GM10266 (cell line): Measurements from ENCODE around the gene PAWR.
"Not testable (repeated sequence)": the region's sequence is repeated elsewhere in the genome, so short reads cannot be mapped to it uniquely, and the experiment has no call there.

ENCODE experiments used
- DNase-seq: peaks from one replicate; pipeline ENCODE4 v3.0.0; 2012; ENCODE audit errors: extremely low spot score
- TF ChIP-seq, protein P1 (sequence below): IDR thresholded peaks from 2 replicates; pipeline ENCODE4 v1.5.1; 2012; ENCODE audit warnings: mild to moderate bottlenecking, low read depth; ENCODE audit not compliant: control insufficient read depth, insufficient read depth; ENCODE audit errors: missing control alignments

Gene PAWR

DNA sequence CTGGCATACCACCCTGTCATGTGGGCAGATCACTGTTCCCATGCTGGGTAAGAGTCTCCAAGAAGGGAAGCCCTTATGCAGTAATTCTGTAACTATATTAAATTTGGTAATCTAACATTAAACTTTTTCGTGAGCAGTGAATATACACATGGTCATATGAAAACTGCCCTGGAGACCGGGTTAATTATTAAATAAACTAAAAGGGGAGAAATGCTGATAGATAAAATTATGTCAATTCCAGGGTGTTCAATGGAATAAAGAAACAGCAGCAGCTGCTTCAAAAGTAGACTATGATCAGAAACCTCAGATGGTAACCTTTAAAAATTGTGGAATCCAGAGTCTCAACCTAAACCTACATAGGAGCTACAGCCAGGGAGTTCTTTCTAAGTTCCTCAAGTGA lies 100.0 kb downstream of the PAWR start:
- DNase-seq = no peak
- TF ChIP-seq, protein P1, sequence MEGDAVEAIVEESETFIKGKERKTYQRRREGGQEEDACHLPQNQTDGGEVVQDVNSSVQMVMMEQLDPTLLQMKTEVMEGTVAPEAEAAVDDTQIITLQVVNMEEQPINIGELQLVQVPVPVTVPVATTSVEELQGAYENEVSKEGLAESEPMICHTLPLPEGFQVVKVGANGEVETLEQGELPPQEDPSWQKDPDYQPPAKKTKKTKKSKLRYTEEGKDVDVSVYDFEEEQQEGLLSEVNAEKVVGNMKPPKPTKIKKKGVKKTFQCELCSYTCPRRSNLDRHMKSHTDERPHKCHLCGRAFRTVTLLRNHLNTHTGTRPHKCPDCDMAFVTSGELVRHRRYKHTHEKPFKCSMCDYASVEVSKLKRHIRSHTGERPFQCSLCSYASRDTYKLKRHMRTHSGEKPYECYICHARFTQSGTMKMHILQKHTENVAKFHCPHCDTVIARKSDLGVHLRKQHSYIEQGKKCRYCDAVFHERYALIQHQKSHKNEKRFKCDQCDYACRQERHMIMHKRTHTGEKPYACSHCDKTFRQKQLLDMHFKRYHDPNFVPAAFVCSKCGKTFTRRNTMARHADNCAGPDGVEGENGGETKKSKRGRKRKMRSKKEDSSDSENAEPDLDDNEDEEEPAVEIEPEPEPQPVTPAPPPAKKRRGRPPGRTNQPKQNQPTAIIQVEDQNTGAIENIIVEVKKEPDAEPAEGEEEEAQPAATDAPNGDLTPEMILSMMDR = no peak

DNA sequence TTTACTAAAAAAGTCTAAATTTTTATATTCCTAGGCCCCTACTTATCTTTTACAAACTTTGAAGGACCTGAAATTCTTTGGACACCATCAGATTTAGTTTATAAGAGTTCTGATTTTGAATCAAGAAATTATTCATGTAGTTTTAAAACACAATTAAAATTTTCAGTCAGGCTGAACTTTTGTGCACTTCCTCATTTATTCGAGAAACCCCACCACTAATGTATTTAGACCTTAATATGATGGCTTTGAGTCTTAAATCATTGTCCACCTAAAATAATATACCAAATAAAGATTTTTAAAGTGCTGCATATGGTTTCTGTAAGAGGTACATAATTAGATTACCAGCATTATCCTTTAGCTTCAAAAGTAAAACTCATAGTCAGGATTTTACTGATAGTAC lies 103.4 kb downstream of the PAWR start:
- TF ChIP-seq, protein P1 = no peak
- DNase-seq = no peak

- no peak for DNase-seq
- TF ChIP-seq, protein P1 = no peak
These were observed 105.6 kb downstream of the PAWR start for GRCh38 chr12:79585147-79585546.

DNA sequence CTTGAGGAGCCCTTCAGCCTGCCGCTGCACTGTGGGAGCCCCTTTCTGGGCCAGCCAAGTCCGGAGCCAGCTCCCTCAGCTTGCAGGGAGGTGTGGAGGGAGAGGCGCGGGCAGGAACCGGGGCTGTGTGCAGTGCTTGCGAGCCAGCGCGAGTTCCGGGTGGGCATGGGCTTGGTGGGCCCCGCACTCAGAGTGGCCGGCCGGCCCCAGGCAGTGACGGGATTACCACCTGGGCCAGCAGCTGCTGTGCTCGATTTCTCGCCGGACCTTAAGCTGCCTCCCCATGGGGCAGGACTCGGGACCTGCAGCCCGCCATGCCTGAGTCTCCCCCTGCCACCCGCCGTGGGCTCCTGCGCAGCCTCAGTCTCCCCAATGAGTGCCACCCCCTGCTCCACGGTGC lies 116.9 kb downstream of the PAWR start:
- no peak for DNase-seq

DNA sequence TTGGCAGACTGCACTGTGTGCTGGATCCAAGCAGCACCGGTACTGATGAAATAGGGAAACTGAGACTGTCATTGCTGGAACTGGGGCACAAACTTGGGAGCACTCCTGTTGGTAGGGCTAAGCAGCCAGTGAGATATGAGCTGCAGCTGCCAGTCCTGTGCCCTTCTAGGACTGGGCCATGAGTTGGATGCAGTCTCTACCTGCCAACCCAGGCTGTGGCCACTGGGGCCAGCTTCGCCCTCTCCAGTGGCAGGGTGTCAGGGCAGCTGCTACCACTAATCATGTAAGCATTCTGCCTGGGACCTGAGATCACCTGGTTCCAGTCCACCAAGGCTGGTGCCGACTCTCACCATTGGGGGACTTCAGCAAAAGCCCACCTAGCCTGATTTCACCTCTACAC lies 121.1 kb downstream of the PAWR start:
- DNase-seq = no peak

More for the DNA sequence above, 116.9 kb downstream of the PAWR start:
- TF ChIP-seq, protein P1 = no peak

DNA sequence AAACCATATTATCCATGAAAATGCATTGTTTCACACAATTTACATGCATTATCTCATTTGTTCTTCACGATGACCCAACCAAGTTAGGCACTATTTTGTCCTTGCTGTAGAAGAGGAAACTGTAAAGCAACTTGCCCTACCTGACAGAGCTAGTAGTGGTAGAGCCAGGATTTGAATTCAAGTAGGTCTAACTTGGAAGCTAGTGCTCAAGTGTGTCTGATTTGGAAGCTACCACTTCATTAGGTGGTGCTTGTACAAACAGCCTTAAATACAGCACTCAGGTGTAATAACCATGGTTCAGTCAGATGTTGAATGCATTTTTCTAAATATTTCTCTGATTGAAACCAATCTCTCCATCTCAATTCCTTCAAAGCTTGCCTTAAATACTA lies 123.6 kb downstream of the PAWR start:
- TF ChIP-seq, protein P1 = no peak
- DNase-seq = no peak

More for the DNA sequence above, 121.1 kb downstream of the PAWR start:
- TF ChIP-seq, protein P1 = no peak

- DNase-seq = no peak
- TF ChIP-seq, protein P1 = no peak
These were observed 124.2 kb downstream of the PAWR start for GRCh38 chr12:79566452-79567174.

DNA sequence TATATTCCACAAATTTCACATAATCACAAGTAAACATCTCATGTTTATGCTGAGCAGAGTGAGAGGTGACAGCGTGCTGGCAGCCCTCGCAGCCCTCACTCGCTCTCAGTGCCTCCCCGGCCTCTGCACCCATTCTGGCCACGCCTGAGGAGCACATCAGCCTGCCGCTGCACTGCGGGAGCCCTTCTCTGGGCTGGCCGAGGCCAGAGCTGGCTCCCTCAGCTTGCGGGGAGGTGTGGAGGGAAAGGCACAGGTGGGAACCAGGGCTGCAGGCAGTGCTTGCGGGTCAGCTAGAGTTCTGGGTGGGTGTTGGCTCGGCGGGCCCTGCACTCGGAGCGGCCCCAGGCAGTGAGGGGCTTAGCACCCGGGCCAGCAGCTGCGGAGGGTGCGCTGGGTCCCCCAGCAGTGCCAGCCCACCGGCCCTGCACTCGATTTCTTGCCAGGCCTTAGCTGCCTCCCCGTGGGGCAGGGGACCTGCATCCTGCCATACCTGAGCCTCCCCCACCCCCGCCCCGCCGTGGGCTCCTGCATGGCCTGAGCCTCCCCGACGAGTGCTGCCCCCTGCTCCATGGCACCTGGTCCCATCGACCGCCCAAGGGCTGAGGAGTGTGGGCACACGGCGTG lies 125.9 kb downstream of the PAWR start:
- DNase-seq = not testable (repeated sequence)
